WTC11 (cell line): Measurements from ENCODE around the gene ZNF146. TPM values are rescaled to one million over a fixed set of nuclear protein-coding genes. Genes with fewer than 3 reads are reported as not detected.

Experiments
- ATAC-seq: fragments of 200-7000 bp; cut with Tn5 transposase; 2 replicates; pipeline ENCODE4 v1.10.0; 2021; ENCODE audit warnings: mild to moderate bottlenecking, moderate library complexity
- CTCF ChIA-PET: fragments of 300-600 bp; sonication (Branson Sonifier 250); formaldehyde crosslinking; loops from one replicate; lab custom pipeline; 2021; ENCODE audit warnings: antibody characterized with exemption; lab: Charles Lee
- POLR2A ChIA-PET: fragments of 350-600 bp; sonication (Branson Sonifier 250); formaldehyde crosslinking; loops from one replicate; lab custom pipeline; 2021; ENCODE audit warnings: antibody characterized with exemption; lab: Charles Lee
- DNase-seq: peaks from one replicate; pipeline ENCODE4 v3.0.0; 2021; ENCODE audit warnings: low spot score
- H3K27ac Mint-ChIP-seq: 2 replicates; pipeline ENCODE4 v1.8.0; 2021; ENCODE audit warnings: mixed read lengths
- H3K27me3 Mint-ChIP-seq: 2 replicates; pipeline ENCODE4 v1.8.0; 2021; ENCODE audit warnings: low read depth, mild to moderate bottlenecking, moderate library complexity, mixed read lengths
- H3K36me3 Mint-ChIP-seq: 2 replicates; pipeline ENCODE4 v1.8.0; 2021; ENCODE audit warnings: mixed read lengths
- H3K4me1 Mint-ChIP-seq: 2 replicates; pipeline ENCODE4 v1.8.0; 2022; ENCODE audit warnings: mixed read lengths
- H3K4me3 Mint-ChIP-seq: 2 replicates; pipeline ENCODE4 v1.8.0; 2021; ENCODE audit warnings: mild to moderate bottlenecking, moderate library complexity, mixed read lengths
- H3K9me3 Mint-ChIP-seq: 2 replicates; pipeline ENCODE4 v1.8.0; 2021; ENCODE audit warnings: mixed read lengths
- EMX1 ChIP-seq: fragments of 250-450 bp; sonication (Bioruptor Pico); IDR thresholded peaks from 2 replicates; pipeline ENCODE4 v1.8.0; 2021; ENCODE audit warnings: mild to moderate bottlenecking
- ESRRA ChIP-seq: sonication (generic); formaldehyde crosslinking; IDR thresholded peaks from 2 replicates; pipeline ENCODE4 v1.8.1; 2022; ENCODE audit warnings: mild to moderate bottlenecking, missing genetic modification reagents, borderline replicate concordance
- GRHL2 ChIP-seq: fragments of 250-450 bp; sonication (Bioruptor Pico); IDR thresholded peaks from 2 replicates; pipeline ENCODE4 v1.8.0; 2022; ENCODE audit warnings: mild to moderate bottlenecking, moderate library complexity; ENCODE audit not compliant: insufficient replicate concordance, severe bottlenecking
- JUN ChIP-seq: sonication (generic); formaldehyde crosslinking; IDR thresholded peaks from 2 replicates; pipeline ENCODE4 v1.8.0; 2023; ENCODE audit warnings: mild to moderate bottlenecking, missing genetic modification reagents
- MLX ChIP-seq: sonication (generic); formaldehyde crosslinking; IDR thresholded peaks from 2 replicates; pipeline ENCODE4 v1.8.1; 2023; ENCODE audit warnings: mild to moderate bottlenecking, missing genetic modification reagents, moderate library complexity
- MXD4 ChIP-seq: fragments of 250-450 bp; sonication (Bioruptor Pico); IDR thresholded peaks from 2 replicates; pipeline ENCODE4 v1.8.0; 2021; ENCODE audit warnings: mild to moderate bottlenecking, moderate library complexity, borderline replicate concordance
- NFATC4 ChIP-seq: fragments of 250-450 bp; sonication (Bioruptor Pico); IDR thresholded peaks from 2 replicates; pipeline ENCODE4 v1.9.0; 2021; ENCODE audit warnings: mild to moderate bottlenecking
- NFYB ChIP-seq: sonication (generic); formaldehyde crosslinking; conservative IDR thresholded peaks from 2 replicates; pipeline ENCODE4 v1.8.0; 2022; ENCODE audit warnings: low read depth, missing genetic modification reagents
- NR2C2 ChIP-seq: sonication (generic); formaldehyde crosslinking; IDR thresholded peaks from 2 replicates; pipeline ENCODE4 v1.8.0; 2022; ENCODE audit warnings: mild to moderate bottlenecking, missing genetic modification reagents
- NR3C1 ChIP-seq: sonication (generic); formaldehyde crosslinking; conservative IDR thresholded peaks from 2 replicates; pipeline ENCODE4 v1.8.1; 2023; ENCODE audit warnings: low read depth, mild to moderate bottlenecking, missing genetic modification reagents
- RELA ChIP-seq: sonication (generic); formaldehyde crosslinking; IDR thresholded peaks from 2 replicates; pipeline ENCODE4 v1.8.1; 2022; ENCODE audit warnings: missing genetic modification reagents, mild to moderate bottlenecking, borderline replicate concordance
- SMAD3 ChIP-seq: sonication (generic); formaldehyde crosslinking; IDR thresholded peaks from 2 replicates; pipeline ENCODE4 v1.8.0; 2022; ENCODE audit warnings: missing genetic modification reagents, mild to moderate bottlenecking, borderline replicate concordance
- STAT6 ChIP-seq: sonication (generic); formaldehyde crosslinking; conservative IDR thresholded peaks from 2 replicates; pipeline ENCODE4 v1.8.1; 2023; ENCODE audit warnings: mild to moderate bottlenecking, low read depth, missing genetic modification reagents, moderate library complexity
- TEAD1 ChIP-seq: sonication (generic); formaldehyde crosslinking; IDR thresholded peaks from 2 replicates; pipeline ENCODE4 v1.8.0; 2022; ENCODE audit warnings: mild to moderate bottlenecking, missing genetic modification reagents
- TEAD4 ChIP-seq: sonication (generic); formaldehyde crosslinking; IDR thresholded peaks from 2 replicates; pipeline ENCODE4 v1.8.0; 2022; ENCODE audit warnings: mild to moderate bottlenecking, missing genetic modification reagents
- TP53 ChIP-seq: sonication (generic); formaldehyde crosslinking; IDR thresholded peaks from 2 replicates; pipeline ENCODE4 v1.8.1; 2023; ENCODE audit warnings: mild to moderate bottlenecking, missing genetic modification reagents
- ZNF423 ChIP-seq: fragments of 250-450 bp; sonication (Bioruptor Pico); IDR thresholded peaks from 2 replicates; pipeline ENCODE4 v2.1.2; 2022; ENCODE audit warnings: mild to moderate bottlenecking, moderate library complexity
- ZNF532 ChIP-seq: fragments of 250-450 bp; sonication (Bioruptor Pico); IDR thresholded peaks from 2 replicates; pipeline ENCODE4 v1.9.0; 2021; ENCODE audit warnings: mild to moderate bottlenecking, borderline replicate concordance
- total RNA-seq: library from RNA; stranded (reverse); gene quantifications from 3 replicates; pipeline ENCODE4 v1.2.3, GENCODE V29; 2021
- TF ChIP-seq, protein P1 (sequence below): fragments of 250-450 bp; sonication (Bioruptor Pico); conservative IDR thresholded peaks from 2 replicates; pipeline ENCODE4 v1.9.0; 2021; ENCODE audit warnings: mild to moderate bottlenecking
- TF ChIP-seq, protein P2 (sequence below): sonication (generic); formaldehyde crosslinking; IDR thresholded peaks from 2 replicates; pipeline ENCODE4 v1.8.1; 2022; ENCODE audit warnings: mild to moderate bottlenecking, missing genetic modification reagents, moderate library complexity, borderline replicate concordance
- TF ChIP-seq, protein P3 (sequence below): fragments of 250-450 bp; sonication (Bioruptor Pico); IDR thresholded peaks from 2 replicates; pipeline ENCODE4 v2.1.2; 2022; ENCODE audit warnings: mild to moderate bottlenecking, moderate library complexity

ZNF146 gene
- total RNA-seq, 1 experiment from 2014 or later: 128 TPM

- TF ChIP-seq STAT6 (CRISPR knock-in tag): no peak
- TF ChIP-seq TP53 (CRISPR knock-in tag): no peak
- no peak for TF ChIP-seq RELA (CRISPR knock-in tag)
- TF ChIP-seq GRHL2: no peak
- TF ChIP-seq, protein P1, sequence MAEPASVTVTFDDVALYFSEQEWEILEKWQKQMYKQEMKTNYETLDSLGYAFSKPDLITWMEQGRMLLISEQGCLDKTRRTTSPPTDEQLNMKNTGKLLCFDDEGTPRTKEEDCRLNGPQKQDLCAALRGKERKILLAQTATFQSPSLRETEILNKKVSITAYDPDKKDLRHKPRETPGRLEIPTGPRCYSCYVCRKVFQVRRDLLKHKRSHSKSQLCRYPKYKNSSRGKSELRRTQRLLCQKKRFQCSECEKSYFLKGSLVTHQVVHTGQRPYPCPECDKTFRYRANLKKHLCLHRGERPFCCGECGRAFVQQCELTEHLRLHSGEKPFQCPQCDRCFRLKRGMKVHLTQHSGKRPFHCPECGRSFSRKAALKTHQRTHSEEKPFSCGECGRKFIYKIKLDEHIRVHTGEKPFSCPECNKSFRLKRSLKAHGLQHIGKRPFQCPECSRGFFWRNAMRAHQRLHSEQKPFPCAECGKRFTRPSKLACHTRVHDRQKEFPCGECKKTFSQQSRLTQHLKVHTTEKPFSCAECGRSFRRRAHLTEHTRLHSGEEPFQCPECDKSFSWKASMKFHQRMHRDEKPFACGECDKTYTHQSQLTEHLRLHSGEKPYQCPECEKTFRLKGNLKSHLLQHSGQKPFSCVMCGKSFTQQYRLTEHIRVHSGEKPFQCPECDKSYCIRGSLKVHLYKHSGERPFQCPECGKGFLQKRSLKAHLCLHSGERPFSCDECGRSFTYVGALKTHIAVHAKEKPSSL (CRISPR knock-in tag): no peak
- no peak for TF ChIP-seq NFYB (CRISPR knock-in tag)
- no peak for TF ChIP-seq TEAD4
- TF ChIP-seq ESRRA: no peak
- TF ChIP-seq TEAD1 (CRISPR knock-in tag): no peak
Measured at GRCh38 chr19:36203293-36203692, 11.6 kb upstream of the ZNF146 start (continued).

GRCh38 chr19:36207605-36208252, 7.2 kb upstream of the ZNF146 start:
- no peaks in the 10 kb centered on the region for H3K4me1 Mint-ChIP-seq
- POLR2A ChIA-PET: interaction anchor here (0.6 kb wide), 1 partner anchor 328 kb away, joined by 3 read pairs; no protein-coding TSS in a partner anchor
- no peaks in the 10 kb centered on the region for H3K36me3 Mint-ChIP-seq
- H3K27me3 Mint-ChIP-seq: no peaks in the 10 kb centered on the region
- CTCF ChIA-PET: interaction anchor here (0.6 to 1.4 kb wide), 3 partner anchors 30 to 80 kb away, joined by 3 to 8 read pairs (median 3); no protein-coding TSS in a partner anchor
- DNase-seq (no peak), ATAC-seq (no peak)
- TF ChIP-seq JUN (CRISPR knock-in tag) (no peak), NR3C1 (CRISPR knock-in tag) (no peak), SMAD3 (CRISPR knock-in tag) (no peak), NFATC4 (no peak), MLX (CRISPR knock-in tag) (no peak)
- H3K27ac Mint-ChIP-seq: no peak overlapping the region; the same call in 1 of the 2 replicates
- no peaks in the 10 kb centered on the region for H3K9me3 Mint-ChIP-seq
- H3K4me3 Mint-ChIP-seq: no peak overlapping the region

GRCh38 chr19:36209372-36209771, 5.5 kb upstream of the ZNF146 start:
- DNase-seq (no peak), ATAC-seq (no peak)
- no peaks in the 10 kb centered on the region for H3K4me1 Mint-ChIP-seq
- CTCF ChIA-PET: interaction anchor here (1.4 kb wide), 1 partner anchor 81 kb away, joined by 8 read pairs; no protein-coding TSS in a partner anchor
- no peaks in the 10 kb centered on the region for H3K9me3 Mint-ChIP-seq
- POLR2A ChIA-PET: no interaction called here
- no peak overlapping the region for H3K27ac Mint-ChIP-seq
- no peaks in the 10 kb centered on the region for H3K36me3 Mint-ChIP-seq
- no peak overlapping the region for H3K4me3 Mint-ChIP-seq
- H3K27me3 Mint-ChIP-seq: no peaks in the 10 kb centered on the region
- TF ChIP-seq ZNF423 (CRISPR knock-in tag) (no peak), NR2C2 (CRISPR knock-in tag) (no peak), MXD4 (CRISPR knock-in tag) (no peak), ZNF532 (CRISPR knock-in tag) (no peak), EMX1 (CRISPR knock-in tag) (no peak), NR3C1 (CRISPR knock-in tag) (no peak)
- TF ChIP-seq, protein P2, sequence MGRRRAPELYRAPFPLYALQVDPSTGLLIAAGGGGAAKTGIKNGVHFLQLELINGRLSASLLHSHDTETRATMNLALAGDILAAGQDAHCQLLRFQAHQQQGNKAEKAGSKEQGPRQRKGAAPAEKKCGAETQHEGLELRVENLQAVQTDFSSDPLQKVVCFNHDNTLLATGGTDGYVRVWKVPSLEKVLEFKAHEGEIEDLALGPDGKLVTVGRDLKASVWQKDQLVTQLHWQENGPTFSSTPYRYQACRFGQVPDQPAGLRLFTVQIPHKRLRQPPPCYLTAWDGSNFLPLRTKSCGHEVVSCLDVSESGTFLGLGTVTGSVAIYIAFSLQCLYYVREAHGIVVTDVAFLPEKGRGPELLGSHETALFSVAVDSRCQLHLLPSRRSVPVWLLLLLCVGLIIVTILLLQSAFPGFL (CRISPR knock-in tag): no peak
- TF ChIP-seq, protein P3, sequence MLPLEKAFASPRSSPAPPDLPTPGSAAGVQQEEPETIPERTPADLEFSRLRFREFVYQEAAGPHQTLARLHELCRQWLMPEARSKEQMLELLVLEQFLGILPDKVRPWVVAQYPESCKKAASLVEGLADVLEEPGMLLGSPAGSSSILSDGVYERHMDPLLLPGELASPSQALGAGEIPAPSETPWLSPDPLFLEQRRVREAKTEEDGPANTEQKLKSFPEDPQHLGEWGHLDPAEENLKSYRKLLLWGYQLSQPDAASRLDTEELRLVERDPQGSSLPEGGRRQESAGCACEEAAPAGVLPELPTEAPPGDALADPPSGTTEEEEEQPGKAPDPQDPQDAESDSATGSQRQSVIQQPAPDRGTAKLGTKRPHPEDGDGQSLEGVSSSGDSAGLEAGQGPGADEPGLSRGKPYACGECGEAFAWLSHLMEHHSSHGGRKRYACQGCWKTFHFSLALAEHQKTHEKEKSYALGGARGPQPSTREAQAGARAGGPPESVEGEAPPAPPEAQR: no peak
